Stimulated activated naive CD8-positive, alpha-beta T cell treated with anti-CD3 and anti-CD28 coated beads, Interleukin-15, amount 100 ng/mL, for 72 hours (primary cell): ENCODE data around the gene TNFAIP8L1.
A peak's percentile ranks its signal among the peaks of the same experiment; 100 is the strongest.

ENCODE experiments used
- ATAC-seq: fragments of 150-1000 bp; cut with Tn5 transposase; 2 replicates; pipeline ENCODE4 v1.10.0; 2021; ENCODE audit warnings: mild to moderate bottlenecking, moderate library complexity
- DNase-seq, 2 donors: peaks; one replicate each; pipeline ENCODE4 v3.0.0; 2021 to 2022
- H3K27ac Mint-ChIP-seq, 2 donors: one replicate each; pipeline ENCODE4 v1.8.0; 2022; ENCODE audit warnings: mild to moderate bottlenecking in 2 of 2, mixed read lengths in 2 of 2, moderate library complexity in 2 of 2
- H3K27me3 Mint-ChIP-seq: one replicate; pipeline ENCODE4 v1.8.0; 2022; ENCODE audit warnings: mixed read lengths
- H3K4me1 Mint-ChIP-seq: one replicate; pipeline ENCODE4 v1.8.0; 2022; ENCODE audit warnings: mild to moderate bottlenecking, mixed read lengths
- H3K4me3 Mint-ChIP-seq, 2 donors: one replicate each; pipeline ENCODE4 v1.8.0; 2022; ENCODE audit warnings: mild to moderate bottlenecking in 2 of 2, mixed read lengths in 2 of 2, moderate library complexity in 1 of 2
- H3K9me3 Mint-ChIP-seq, 2 donors: one replicate each; pipeline ENCODE4 v1.8.0; 2022; ENCODE audit warnings: mixed read lengths in 2 of 2

Gene TNFAIP8L1

GRCh38 chr19:4635754-4636116 lies 3.6 kb upstream of the TNFAIP8L1 start:
- H3K4me1 Mint-ChIP-seq: peaks cover 54% of the 10 kb centered on the region
- no peaks in the 10 kb centered on the region for H3K9me3 Mint-ChIP-seq
- peak overlapping the region; percentile 48 to 57 for H3K4me3 Mint-ChIP-seq
- DNase-seq: no peak
- H3K27ac Mint-ChIP-seq: no peak overlapping the region
- ATAC-seq: no peak
- H3K27me3 Mint-ChIP-seq: no peaks in the 10 kb centered on the region

GRCh38 chr19:4636151-4636717 lies 3.1 kb upstream of the TNFAIP8L1 start:
- Mint-ChIP-seq H3K27ac (no peak overlapping the region), H3K27me3 (no peaks in the 10 kb centered on the region), H3K4me3 (peak overlapping the region; percentile 69 to 74), H3K9me3 (no peaks in the 10 kb centered on the region), H3K4me1 (peaks cover 59% of the 10 kb centered on the region)
- ATAC-seq: peak; percentile 25
- peak; percentile 80 to 83 for DNase-seq

GRCh38 chr19:4636761-4637160 lies 2.6 kb upstream of the TNFAIP8L1 start:
- DNase-seq (no peak), ATAC-seq (no peak)
- no peaks in the 10 kb centered on the region for H3K27me3 Mint-ChIP-seq
- peaks cover 62% of the 10 kb centered on the region for H3K4me1 Mint-ChIP-seq
- peak overlapping the region; percentile 69 to 74 for H3K4me3 Mint-ChIP-seq
- no peaks in the 10 kb centered on the region for H3K9me3 Mint-ChIP-seq
- no peak overlapping the region for H3K27ac Mint-ChIP-seq

GRCh38 chr19:4638317-4638716 lies 999 bp upstream of the TNFAIP8L1 start:
- no peak overlapping the region for H3K27ac Mint-ChIP-seq
- no peak for DNase-seq
- no peaks in the 10 kb centered on the region for H3K27me3 Mint-ChIP-seq
- peak overlapping the region in 1 of 2 donors; percentile 19 for H3K4me3 Mint-ChIP-seq
- no peak for ATAC-seq
- peaks cover 59% of the 10 kb centered on the region for H3K4me1 Mint-ChIP-seq
- H3K9me3 Mint-ChIP-seq: no peaks in the 10 kb centered on the region

DNA sequence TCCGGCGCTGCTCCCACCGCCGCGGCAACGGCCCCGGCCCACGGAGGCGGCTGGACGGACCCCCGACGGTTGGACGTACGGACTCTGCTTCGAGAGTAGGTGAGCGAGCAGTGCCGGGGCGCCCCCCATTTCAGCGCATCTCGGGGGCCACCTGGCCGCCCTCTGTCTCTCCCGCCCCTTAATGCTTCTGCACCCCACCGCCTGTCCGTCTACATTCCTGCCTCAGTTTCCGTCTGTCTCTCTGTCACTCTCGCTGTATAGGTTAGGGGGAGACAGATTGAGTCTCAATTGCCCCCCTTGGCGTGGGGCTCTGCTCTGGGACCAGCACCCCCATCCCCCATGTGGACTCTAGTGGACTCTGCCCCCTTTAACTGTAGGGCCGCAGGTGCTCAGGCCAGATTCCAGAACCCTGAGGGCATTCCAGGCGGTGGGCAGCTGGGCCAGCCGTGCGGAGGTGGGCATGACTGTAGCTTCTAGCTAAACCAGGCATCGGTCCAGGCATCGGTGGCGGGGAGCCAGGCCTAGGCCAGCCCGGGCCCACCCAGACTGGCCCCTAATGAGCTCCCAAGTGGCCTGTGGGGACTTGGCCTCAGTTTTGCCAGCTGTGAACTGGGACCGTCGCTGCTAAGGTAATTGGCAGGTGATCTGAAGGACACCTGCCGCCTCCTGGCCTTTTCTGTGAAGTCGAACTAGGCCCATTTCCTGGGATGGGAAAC lies 373 bp downstream of the TNFAIP8L1 start:
- no peaks in the 10 kb centered on the region for H3K27me3 Mint-ChIP-seq
- peak overlapping the region; percentile 79 to 92 for H3K27ac Mint-ChIP-seq
- H3K4me1 Mint-ChIP-seq: peaks cover 48% of the 10 kb centered on the region
- H3K9me3 Mint-ChIP-seq: no peaks in the 10 kb centered on the region
- ATAC-seq (peak; percentile 9), DNase-seq (no peak)
- peak overlapping the region; percentile 90 for H3K4me3 Mint-ChIP-seq

DNA sequence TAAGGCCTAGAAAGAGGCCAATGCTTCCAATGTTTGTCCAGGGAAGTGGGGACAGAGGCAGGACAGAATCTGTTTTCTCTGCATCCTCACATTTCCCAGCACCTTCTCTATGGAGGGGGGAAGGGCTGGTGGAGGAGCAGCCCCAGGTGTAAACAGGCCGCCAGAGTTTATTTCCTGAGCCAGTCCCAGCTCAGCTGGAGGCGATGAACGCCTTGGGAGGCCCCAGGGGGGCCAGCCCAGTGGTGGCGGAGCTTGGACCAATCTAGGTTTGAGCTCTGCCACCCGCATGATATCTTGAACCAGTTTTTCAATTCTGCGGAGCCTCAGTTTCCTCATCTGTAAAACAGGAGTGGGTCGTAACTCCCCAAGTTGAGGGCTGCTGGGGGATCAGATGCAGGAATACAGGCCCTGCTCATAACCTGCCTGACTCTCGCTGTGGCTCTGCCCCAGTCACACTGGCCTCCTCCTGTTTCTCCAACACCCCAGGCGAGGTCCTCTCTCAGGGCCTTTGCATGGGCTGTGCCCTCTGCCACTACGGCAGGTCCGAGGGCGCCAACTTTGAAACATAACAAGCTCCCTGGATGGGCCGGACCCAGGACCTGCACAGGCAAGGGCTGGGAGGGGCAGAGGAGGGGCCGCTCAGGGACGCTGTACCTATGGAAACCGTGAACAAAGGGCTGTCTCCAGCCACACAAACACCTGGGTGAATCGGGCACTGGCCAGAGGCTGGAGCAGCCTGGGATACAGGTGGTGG lies 1.1 kb downstream of the TNFAIP8L1 start:
- H3K4me3 Mint-ChIP-seq: peak overlapping the region; percentile 90
- DNase-seq: no peak
- no peaks in the 10 kb centered on the region for H3K9me3 Mint-ChIP-seq
- H3K27ac Mint-ChIP-seq: peak overlapping the region; percentile 79 to 92
- peaks cover 44% of the 10 kb centered on the region for H3K4me1 Mint-ChIP-seq
- no peaks in the 10 kb centered on the region for H3K27me3 Mint-ChIP-seq
- ATAC-seq: no peak

GRCh38 chr19:4641132-4641531 lies 1.8 kb downstream of the TNFAIP8L1 start:
- no peak for DNase-seq
- Mint-ChIP-seq H3K4me1 (peaks cover 44% of the 10 kb centered on the region), H3K9me3 (no peaks in the 10 kb centered on the region), H3K27ac (peak overlapping the region in 1 of 2 donors; percentile 44), H3K27me3 (no peaks in the 10 kb centered on the region), H3K4me3 (peak overlapping the region; percentile 43 to 90)
- no peak for ATAC-seq

DNA sequence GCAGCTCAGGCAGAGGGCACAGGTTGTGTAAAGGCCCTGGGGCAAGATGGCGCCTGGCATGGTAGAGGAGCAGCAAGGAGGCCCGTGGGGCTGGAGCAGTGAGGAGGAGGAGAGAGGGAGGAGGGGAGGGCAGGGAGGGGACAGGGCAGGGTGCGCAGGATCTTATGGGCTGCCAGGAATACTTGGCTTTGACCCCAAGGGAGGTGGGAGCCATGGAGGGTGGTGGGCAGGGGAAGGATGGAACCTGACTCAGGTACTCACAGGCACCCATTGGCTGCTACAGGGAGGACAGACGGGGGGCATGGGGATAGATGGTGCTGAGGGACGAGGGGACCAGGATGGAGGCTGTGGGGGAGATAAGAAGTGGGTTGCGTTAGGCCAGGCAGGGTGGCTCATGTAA lies 3.3 kb downstream of the TNFAIP8L1 start:
- DNase-seq: no peak
- ATAC-seq: no peak
- no peaks in the 10 kb centered on the region for H3K27me3 Mint-ChIP-seq
- no peak overlapping the region for H3K4me3 Mint-ChIP-seq
- no peak overlapping the region for H3K27ac Mint-ChIP-seq
- H3K9me3 Mint-ChIP-seq: no peaks in the 10 kb centered on the region
- peaks cover 30% of the 10 kb centered on the region for H3K4me1 Mint-ChIP-seq

DNA sequence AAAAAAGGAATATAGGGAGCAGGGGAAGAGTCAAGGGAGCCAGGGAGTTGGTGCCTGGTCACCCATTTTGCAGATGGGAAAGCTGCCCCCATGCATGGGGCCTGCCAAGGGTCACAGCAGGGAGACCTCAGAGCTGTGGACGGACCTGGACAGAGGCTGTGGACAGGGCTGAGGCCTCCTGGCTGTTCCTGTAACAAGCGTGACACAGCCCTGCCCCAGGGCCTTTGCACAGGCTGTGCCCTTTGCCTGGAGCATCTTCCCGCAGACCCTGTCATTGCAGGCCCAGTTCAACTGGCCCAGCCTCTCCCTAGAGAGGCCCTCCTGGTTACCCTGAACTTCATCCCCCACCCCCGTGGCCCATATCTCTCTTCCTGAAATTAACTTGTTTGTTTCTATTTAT lies 6.4 kb downstream of the TNFAIP8L1 start:
- Mint-ChIP-seq H3K4me1 (peaks cover 25% of the 10 kb centered on the region), H3K4me3 (no peak overlapping the region), H3K9me3 (no peaks in the 10 kb centered on the region), H3K27me3 (no peaks in the 10 kb centered on the region), H3K27ac (no peak overlapping the region)
- ATAC-seq (no peak), DNase-seq (no peak)

- DNase-seq (no peak), ATAC-seq (no peak)
- no peak overlapping the region for H3K4me3 Mint-ChIP-seq
- H3K27ac Mint-ChIP-seq: peak overlapping the region in 1 of 2 donors; percentile 80
- no peaks in the 10 kb centered on the region for H3K9me3 Mint-ChIP-seq
- peaks cover 17% of the 10 kb centered on the region for H3K4me1 Mint-ChIP-seq
- no peaks in the 10 kb centered on the region for H3K27me3 Mint-ChIP-seq
These were observed 8.6 kb downstream of the TNFAIP8L1 start for GRCh38 chr19:4647676-4648644.

DNA sequence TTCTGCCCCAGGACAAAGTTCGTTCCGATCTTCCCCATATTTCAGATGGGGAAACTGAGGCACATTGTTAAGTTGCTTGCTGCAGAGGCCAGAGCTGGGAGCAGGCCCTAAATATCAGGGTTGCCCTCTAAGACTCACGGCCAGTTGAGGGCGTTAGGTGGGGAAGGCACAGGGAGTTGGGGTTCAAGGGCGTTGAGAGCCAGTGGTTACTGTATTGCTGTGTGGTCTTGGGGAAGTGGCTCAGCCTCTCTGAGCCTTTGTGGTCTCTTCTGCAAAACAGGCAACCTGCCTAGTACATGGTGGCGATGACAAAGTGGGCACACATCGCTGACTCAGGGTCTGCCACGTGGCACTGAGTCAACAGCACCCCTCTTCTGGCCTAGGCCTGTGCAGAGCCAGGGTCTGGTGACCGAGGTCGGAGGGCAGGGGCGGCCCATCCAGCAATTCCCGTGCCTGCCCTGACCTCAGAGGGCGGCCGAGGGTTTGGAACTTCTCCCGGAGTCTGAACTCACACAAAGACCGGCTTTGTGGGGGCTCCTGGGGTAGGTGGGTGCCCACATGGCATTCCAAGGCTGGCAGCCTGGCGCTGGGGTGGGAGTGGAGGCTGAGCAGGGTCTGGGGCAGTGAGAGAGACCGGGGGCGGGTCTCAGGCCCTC lies 10.2 kb downstream of the TNFAIP8L1 start:
- no peaks in the 10 kb centered on the region for H3K9me3 Mint-ChIP-seq
- H3K4me1 Mint-ChIP-seq: peaks cover 17% of the 10 kb centered on the region
- H3K27ac Mint-ChIP-seq: peak overlapping the region; percentile 40 to 86
- H3K27me3 Mint-ChIP-seq: no peaks in the 10 kb centered on the region
- ATAC-seq: no peak
- no peak for DNase-seq
- H3K4me3 Mint-ChIP-seq: no peak overlapping the region

- Mint-ChIP-seq H3K4me3 (no peak overlapping the region), H3K27ac (no peak overlapping the region), H3K9me3 (no peaks in the 10 kb centered on the region), H3K27me3 (no peaks in the 10 kb centered on the region), H3K4me1 (peaks cover 17% of the 10 kb centered on the region)
- no peak for ATAC-seq
- DNase-seq: no peak
These were observed 10.8 kb downstream of the TNFAIP8L1 start for GRCh38 chr19:4650159-4650558.

GRCh38 chr19:4652075-4652474 lies 12.8 kb downstream of the TNFAIP8L1 start:
- ATAC-seq (no peak), DNase-seq (no peak)
- H3K27me3 Mint-ChIP-seq: no peaks in the 10 kb centered on the region
- H3K4me1 Mint-ChIP-seq: peaks cover 17% of the 10 kb centered on the region
- H3K9me3 Mint-ChIP-seq: no peaks in the 10 kb centered on the region
- no peak overlapping the region for H3K27ac Mint-ChIP-seq
- no peak overlapping the region for H3K4me3 Mint-ChIP-seq

- Mint-ChIP-seq H3K27ac (no peak overlapping the region), H3K9me3 (no peaks in the 10 kb centered on the region), H3K27me3 (no peaks in the 10 kb centered on the region), H3K4me3 (no peak overlapping the region), H3K4me1 (peaks cover 7% of the 10 kb centered on the region)
- no peak for ATAC-seq
- no peak for DNase-seq
These were observed 14.6 kb downstream of the TNFAIP8L1 start for GRCh38 chr19:4653793-4654436.
